ENCODE data around the gene TMEM151A. TPM values are rescaled to one million over a fixed set of nuclear protein-coding genes. Genes with fewer than 3 reads are reported as not detected.

TMEM151A gene
- total RNA-seq, 2 experiments from 2014 or later = 0.11 to 0.14 TPM

- no peak for ATAC-seq (ENCODE audit: poor library complexity)
- Mint-ChIP-seq H3K4me1 (ENCODE audit: low read depth) (peaks cover 12% of the 10 kb centered on the region), H3K4me3 (no peak overlapping the region), H3K27me3 (peaks cover 19% of the 10 kb centered on the region), H3K9me3 (no peaks in the 10 kb centered on the region), H3K27ac (no peak overlapping the region), H3K36me3 (ENCODE audit: low read depth) (no peaks in the 10 kb centered on the region)
- intact Hi-C loops (cut with DNase I, micrococcal nuclease) = no loop called here
- no peak overlapping the region for H3K27ac ChIP-seq (ENCODE audit: low read depth in 1 of 2, low read length in 2 of 2)
- ChIA-PET CTCF (no interaction called here), POLR2A (no interaction called here)
- peaks cover 0 to 9% of the 10 kb centered on the region in 2 experiments for H3K9me3 ChIP-seq (ENCODE audit: control insufficient read depth in 1 of 2, insufficient read depth in 1 of 2, low read length in 2 of 2)
- DNase-seq = peak in 1 of 14 experiments; percentile 41
- TF ChIP-seq, protein P1, sequence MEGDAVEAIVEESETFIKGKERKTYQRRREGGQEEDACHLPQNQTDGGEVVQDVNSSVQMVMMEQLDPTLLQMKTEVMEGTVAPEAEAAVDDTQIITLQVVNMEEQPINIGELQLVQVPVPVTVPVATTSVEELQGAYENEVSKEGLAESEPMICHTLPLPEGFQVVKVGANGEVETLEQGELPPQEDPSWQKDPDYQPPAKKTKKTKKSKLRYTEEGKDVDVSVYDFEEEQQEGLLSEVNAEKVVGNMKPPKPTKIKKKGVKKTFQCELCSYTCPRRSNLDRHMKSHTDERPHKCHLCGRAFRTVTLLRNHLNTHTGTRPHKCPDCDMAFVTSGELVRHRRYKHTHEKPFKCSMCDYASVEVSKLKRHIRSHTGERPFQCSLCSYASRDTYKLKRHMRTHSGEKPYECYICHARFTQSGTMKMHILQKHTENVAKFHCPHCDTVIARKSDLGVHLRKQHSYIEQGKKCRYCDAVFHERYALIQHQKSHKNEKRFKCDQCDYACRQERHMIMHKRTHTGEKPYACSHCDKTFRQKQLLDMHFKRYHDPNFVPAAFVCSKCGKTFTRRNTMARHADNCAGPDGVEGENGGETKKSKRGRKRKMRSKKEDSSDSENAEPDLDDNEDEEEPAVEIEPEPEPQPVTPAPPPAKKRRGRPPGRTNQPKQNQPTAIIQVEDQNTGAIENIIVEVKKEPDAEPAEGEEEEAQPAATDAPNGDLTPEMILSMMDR (IDR thresholded peaks at IDR 0.05) = no peak
- peaks cover 21% of the 10 kb centered on the region for H3K4me1 ChIP-seq (ENCODE audit: insufficient read depth, low read length)
- H3K4me3 ChIP-seq (ENCODE audit: low read length) = no peak overlapping the region
- H3K36me3 ChIP-seq (ENCODE audit: insufficient read depth, low read length) = no peaks in the 10 kb centered on the region
- peaks cover 18 to 23% of the 10 kb centered on the region in 2 experiments for H3K27me3 ChIP-seq (ENCODE audit: control insufficient read depth in 1 of 2, insufficient read depth in 2 of 2, low read length in 2 of 2)
Observed at GRCh38 chr11:66294626-66295620, 3.2 kb downstream of the TMEM151A start.

- Histone ChIP-seq H3K27me3 (ENCODE audit: control insufficient read depth in 1 of 2, insufficient read depth in 2 of 2, low read length in 2 of 2) (peaks cover 9 to 11% of the 10 kb centered on the region in 2 experiments), H3K9me3 (ENCODE audit: control insufficient read depth in 1 of 2, insufficient read depth in 1 of 2, low read length in 2 of 2) (peaks cover 0 to 5% of the 10 kb centered on the region in 2 experiments), H3K36me3 (ENCODE audit: insufficient read depth, low read length) (no peaks in the 10 kb centered on the region), H3K27ac (ENCODE audit: low read depth in 1 of 2, low read length in 2 of 2) (no peak overlapping the region), H3K4me1 (ENCODE audit: insufficient read depth, low read length) (peaks cover 2% of the 10 kb centered on the region), H3K4me3 (ENCODE audit: low read length) (no peak overlapping the region)
- H3K36me3 Mint-ChIP-seq (ENCODE audit: low read depth) = no peaks in the 10 kb centered on the region
- POLR2A ChIA-PET = interaction anchor here (1.2 kb wide), 1 partner anchor 9 kb away, joined by 3 read pairs; the partner anchor contains the start of gene YIF1A
- no peaks in the 10 kb centered on the region for H3K4me1 Mint-ChIP-seq (ENCODE audit: low read depth)
- ATAC-seq (ENCODE audit: poor library complexity) (no peak), DNase-seq (no peak)
- no peak overlapping the region for H3K4me3 Mint-ChIP-seq
- peaks cover 16% of the 10 kb centered on the region for H3K27me3 Mint-ChIP-seq
- H3K27ac Mint-ChIP-seq = no peak overlapping the region
- intact Hi-C loops (cut with DNase I, micrococcal nuclease) = no loop called here
- CTCF ChIA-PET = no interaction called here
- TF ChIP-seq, protein P1 (IDR thresholded peaks at IDR 0.05) = no peak
- H3K9me3 Mint-ChIP-seq = no peaks in the 10 kb centered on the region
Observed at GRCh38 chr11:66297610-66298009, 5.9 kb downstream of the TMEM151A start.

- Histone ChIP-seq H3K36me3 (ENCODE audit: insufficient read depth, low read length) (no peaks in the 10 kb centered on the region), H3K27me3 (ENCODE audit: control insufficient read depth in 1 of 2, insufficient read depth in 2 of 2, low read length in 2 of 2) (no peaks in the 10 kb centered on the region), H3K4me3 (ENCODE audit: low read length) (no peak overlapping the region), H3K4me1 (ENCODE audit: insufficient read depth, low read length) (no peaks in the 10 kb centered on the region), H3K9me3 (ENCODE audit: control insufficient read depth in 1 of 2, insufficient read depth in 1 of 2, low read length in 2 of 2) (no peaks in the 10 kb centered on the region), H3K27ac (ENCODE audit: low read depth in 1 of 2, low read length in 2 of 2) (no peak overlapping the region)
- ChIA-PET POLR2A (no interaction called here), CTCF (no interaction called here)
- Mint-ChIP-seq H3K4me1 (ENCODE audit: low read depth) (no peaks in the 10 kb centered on the region), H3K9me3 (no peaks in the 10 kb centered on the region), H3K27me3 (peaks cover 5% of the 10 kb centered on the region), H3K36me3 (ENCODE audit: low read depth) (no peaks in the 10 kb centered on the region), H3K27ac (no peak overlapping the region), H3K4me3 (no peak overlapping the region)
- TF ChIP-seq, protein P1 (IDR thresholded peaks at IDR 0.05) = no peak
- ATAC-seq (ENCODE audit: poor library complexity) (no peak), DNase-seq (no peak)
- intact Hi-C loops (cut with DNase I, micrococcal nuclease) = no loop called here
Observed at GRCh38 chr11:66299186-66299585, 7.5 kb downstream of the TMEM151A start.
